Activated CD4-positive, alpha-beta T cell treated with anti-CD3 and anti-CD28 coated beads for 1 hour (primary cell): Measurements from ENCODE around the gene SKI.

Source experiments
- DNase-seq: peaks from one replicate; pipeline ENCODE4 v3.0.0-alpha.2; 2020

The SKI gene

DNA sequence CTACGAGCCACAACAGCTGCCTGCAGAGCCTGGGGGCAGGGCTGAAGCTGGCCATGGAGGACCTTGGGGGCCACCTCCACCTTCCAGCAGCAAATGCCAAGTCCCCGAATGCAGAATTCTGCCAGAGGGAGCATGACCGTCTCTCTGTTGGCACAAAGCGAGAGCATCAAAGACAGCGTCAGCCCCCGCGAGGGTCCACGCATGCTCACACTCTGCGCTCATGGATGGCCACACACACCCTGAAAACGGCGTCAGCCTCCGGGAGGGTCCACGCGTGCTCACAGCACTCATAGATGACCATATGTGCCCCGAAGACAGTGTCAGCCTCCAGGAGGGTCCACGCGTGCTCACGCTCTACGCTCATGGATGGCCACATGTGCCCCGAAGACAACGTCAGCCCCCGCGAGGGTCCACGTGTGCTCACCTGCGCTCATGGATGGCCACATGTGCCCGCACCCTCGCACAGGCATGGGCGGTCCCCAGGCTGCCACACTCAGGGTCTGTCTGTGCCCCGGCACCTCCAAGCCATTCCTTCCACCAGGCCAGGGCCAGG, 116.7 kb downstream of the SKI start:
- DNase-seq = no peak

GRCh38 chr1:2345297-2346075, 117.4 kb downstream of the SKI start:
- DNase-seq = no peak

DNA sequence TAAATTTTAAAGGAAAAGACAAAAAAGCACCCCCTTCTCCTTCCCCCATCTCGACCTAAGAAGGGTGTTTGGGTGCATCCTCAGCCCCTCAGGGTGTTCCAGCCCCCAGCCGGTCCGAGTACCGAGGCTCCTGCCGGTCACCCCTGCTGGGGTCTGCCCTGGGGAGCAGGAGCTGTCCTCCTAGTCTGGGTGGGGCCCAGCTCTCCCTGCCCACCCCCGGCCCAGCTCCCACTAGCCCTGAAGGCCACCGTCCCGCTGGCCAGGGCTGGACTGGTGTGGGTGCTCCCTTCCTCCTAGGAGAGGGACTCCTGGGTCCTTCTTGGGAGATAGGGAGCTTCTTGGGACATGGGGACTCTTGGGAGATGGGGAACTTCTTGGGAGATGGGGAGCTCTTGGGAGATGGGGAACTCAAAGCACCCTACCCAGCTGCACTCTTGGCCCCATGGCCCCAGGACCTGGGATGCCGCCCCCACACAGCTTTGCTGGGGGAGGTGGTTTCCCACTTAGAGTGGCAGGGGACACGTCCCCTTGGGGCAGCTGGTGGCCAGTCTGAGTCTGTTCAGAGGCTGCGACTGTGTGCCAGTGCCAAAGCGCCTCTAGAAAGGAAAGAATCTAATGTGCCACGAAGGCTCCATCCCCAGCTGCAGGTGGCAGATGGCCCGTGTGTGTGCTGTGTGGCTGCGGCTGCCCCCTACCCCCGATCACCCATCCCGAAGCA, 118.7 kb downstream of the SKI start:
- DNase-seq = no peak

- no peak for DNase-seq
Measured at GRCh38 chr1:2347409-2347785, 119.3 kb downstream of the SKI start.

GRCh38 chr1:2347896-2348295, 119.8 kb downstream of the SKI start:
- no peak for DNase-seq

DNA sequence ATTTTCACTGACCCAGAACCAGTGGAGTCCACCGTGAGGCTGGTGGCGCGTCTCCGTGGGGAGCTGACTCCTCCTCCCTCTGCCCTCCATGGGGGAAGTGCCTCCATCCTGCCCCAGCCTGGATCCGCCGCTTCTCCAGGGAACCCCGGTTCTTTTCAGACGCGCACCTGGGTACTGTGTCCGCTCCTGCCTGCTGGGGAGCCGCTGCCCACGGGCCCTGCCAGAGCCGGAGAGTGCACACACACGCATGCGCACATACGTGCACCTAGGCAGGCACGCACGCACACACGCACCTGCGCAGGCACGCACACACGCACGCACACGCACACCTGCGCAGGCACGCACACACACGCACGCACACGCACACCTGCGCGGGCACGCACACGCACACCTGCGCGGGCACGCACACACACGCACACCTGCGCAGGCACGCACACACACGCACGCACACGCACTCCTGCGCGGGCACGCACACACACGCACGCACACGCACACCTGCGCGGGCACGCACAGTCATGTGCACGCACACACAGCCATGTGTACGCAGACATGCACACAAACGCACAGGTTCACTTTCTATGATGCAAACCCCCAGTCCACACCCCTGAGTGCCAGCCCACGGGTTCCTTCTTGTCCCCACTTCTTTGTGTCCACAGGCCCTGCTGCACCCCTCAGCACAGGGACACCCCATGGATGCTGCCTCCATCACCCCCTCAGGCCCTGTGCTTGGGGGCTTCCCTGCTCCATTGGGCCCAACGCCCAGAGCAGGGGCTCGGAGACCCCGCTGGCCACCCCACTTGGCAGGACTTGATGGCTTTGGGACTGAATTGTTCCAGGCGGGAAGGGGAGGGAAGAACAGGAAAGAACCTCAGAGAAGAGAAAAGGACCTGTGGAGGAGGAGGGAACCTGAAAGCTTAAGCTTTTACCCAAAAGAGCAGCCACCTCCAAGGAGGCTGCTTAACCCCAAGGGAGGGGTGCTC, 120.5 kb downstream of the SKI start:
- DNase-seq = no peak

DNA sequence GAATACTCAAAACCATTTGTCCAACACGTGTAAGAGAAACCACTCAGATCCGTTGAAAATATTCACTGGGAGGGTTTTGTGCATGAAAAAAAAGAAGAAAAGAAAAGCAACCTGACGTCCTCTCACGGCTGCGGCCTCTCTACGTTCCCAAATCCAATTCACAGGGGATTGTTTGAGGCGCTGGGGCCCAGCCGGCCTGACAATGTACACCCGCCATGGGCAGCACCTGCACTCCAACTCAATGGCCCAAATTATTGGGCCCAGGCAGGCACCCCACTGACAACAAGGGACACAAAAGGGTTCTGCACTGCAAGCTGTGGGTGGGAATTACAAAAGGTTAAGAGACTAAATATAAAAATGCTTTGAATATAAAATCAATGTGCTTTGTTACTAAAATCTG, 121.7 kb downstream of the SKI start:
- DNase-seq = no peak

GRCh38 chr1:2350501-2350900, 122.4 kb downstream of the SKI start:
- no peak for DNase-seq

DNA sequence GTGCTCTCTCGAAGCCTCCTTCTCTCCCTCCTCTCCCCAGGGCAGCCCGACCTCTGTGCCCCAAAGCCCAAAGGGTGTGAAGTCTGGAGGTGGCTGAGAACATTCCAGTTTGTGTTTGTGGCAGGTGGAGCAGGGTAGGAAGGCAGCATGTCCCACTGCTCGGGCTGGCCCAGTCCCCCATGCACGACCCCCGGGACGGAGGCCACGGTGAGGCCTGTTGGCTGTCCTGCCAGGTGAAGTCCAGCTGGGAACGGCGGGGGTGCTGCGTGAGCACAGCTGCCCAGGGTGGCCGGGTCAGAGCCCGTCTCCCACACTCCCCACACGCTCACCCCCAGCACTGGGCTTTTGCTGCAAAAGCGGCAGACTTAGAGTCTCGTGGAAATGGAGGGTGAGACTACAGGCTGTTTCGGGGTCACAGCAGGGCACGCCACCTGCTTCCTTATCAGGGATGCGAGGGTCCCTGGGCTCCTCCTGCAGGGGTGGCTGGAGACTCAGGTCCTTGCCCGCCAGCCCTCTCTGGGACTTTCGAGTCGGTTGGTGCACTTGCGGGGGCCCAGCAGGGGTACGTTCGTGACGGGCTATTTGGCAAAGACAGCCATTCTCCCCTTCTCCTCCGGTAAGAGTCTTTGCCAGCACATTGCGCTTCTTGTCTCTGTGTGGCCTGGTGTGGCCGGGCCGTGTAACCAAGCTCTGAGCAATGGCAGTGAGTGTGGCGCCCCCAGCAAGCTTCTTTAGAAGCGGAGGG, 123.0 kb downstream of the SKI start:
- no peak for DNase-seq

GRCh38 chr1:2351723-2352122, 123.6 kb downstream of the SKI start:
- DNase-seq = no peak

DNA sequence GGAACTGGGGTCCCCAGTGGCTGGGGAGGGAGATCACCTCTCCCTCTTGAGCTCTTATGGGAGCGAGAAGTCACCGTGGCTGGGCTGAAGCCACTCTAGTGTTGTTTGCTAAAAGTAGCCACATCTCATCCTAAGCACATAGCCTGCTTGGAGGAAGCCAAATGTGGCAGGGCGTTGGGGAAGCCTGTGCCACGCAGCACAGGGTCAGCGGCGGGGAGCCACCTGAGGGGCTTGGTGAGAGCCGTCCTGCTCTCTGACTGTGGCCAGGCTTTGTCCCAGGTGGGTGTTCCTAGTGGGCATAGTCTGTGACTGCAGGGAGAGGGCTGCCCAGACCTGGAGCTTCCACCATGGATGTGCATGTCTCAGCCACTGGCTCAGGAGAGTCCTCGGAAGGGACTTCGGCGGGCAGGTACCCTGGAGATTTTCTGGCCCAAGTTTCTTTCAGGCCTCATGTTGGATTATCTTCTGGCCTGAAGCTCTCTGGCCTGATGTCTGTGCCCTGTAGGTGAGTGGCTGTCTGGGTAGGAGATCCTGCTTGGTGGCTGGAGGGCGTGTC, 124.3 kb downstream of the SKI start:
- no peak for DNase-seq

DNA sequence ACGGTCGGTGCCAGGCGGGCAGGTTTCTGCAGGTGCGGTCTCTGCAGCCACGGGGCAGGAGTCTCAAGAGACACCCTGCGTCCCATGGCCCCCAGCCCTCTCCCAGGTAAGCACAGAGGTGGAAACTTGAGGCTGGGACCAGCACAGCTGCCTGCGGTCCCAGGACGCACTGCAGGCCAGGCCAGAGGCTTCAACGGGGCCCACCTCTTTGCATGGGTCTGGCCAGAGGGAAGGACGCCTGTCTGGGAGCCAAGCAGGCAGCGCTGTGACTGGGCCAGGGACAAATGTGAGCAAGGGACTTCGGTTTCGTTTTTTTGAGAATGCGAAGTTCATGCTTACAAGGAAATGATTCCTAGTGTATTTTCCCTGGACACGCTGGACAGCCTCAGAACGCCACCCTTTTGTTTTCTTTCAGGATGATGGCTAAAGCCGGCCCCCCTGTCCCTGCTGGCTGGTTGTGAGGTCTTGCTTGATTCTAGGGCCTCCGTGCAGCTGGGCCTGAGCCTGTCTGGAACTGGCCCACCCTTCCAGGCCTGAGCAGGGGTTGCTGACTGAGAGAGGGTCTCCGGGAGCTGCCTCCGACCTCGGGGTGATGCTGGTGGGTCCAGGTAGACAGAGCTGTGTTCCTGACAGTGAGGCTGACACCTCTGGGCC, 124.9 kb downstream of the SKI start:
- DNase-seq = no peak

DNA sequence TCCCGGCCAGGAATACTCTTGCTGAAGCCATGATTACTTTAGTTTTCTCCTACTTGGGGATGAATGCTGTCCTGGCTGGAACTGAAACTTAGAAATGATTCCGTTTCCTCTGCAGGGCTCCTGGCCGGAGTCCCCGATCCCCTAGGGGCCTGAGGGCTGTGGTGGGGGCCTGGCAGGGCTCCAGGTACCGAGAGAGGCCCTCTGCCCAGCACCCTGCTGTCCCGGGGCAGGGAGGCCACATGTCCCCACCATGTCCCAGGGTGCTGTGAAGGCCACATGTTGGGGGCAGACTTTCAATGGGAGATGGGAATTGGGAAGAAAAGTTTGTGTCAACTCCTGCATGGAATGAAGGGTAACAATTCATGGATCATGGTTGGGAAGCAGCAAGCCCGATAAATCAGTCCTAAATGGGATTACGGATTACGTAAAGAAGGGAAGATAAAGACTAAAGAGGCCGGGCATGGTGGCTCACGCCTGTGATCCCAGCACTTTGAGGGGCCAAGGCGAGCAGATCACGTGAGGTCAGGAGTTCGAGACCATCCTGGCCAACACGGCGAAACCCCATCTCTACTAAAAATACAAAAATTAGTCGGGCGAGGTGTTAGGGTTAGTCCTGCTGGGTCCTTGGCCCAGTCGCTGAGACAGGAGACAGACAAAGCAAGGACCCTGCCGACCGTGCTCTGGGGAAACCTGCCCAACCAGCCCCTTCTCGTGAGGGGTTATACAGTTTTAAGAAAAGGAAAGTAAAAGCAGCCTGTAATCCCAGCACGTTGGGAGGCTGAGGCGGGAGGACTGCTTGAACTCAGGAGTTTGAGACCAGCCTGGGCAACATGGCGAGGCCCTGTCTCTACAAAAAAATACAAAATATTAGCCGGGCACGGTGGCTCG, 125.7 kb downstream of the SKI start:
- no peak for DNase-seq

- no peak for DNase-seq
Measured at GRCh38 chr1:2354511-2355372, 126.6 kb downstream of the SKI start.

GRCh38 chr1:2355373-2356261, 127.5 kb downstream of the SKI start:
- no peak for DNase-seq

DNA sequence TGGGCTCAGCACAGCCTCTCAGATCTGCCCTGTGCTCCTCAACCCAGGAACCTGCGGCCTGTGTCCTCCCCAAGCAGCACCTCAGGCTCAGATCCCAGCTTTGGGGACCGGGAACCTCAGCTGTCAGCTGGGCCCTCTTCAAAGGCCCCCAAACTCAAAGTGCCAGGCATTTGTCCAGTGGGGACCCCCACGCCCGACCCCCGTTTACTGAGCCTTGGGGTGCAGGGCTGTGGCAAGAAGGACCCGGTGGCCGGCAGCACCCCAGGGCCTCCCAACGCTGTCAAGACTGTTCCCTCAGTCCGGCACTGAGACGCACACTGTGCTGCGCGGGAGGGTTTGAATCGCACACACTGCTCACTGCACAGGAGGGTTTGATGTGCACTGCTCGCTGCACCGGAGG, 128.3 kb downstream of the SKI start:
- DNase-seq = no peak

DNA sequence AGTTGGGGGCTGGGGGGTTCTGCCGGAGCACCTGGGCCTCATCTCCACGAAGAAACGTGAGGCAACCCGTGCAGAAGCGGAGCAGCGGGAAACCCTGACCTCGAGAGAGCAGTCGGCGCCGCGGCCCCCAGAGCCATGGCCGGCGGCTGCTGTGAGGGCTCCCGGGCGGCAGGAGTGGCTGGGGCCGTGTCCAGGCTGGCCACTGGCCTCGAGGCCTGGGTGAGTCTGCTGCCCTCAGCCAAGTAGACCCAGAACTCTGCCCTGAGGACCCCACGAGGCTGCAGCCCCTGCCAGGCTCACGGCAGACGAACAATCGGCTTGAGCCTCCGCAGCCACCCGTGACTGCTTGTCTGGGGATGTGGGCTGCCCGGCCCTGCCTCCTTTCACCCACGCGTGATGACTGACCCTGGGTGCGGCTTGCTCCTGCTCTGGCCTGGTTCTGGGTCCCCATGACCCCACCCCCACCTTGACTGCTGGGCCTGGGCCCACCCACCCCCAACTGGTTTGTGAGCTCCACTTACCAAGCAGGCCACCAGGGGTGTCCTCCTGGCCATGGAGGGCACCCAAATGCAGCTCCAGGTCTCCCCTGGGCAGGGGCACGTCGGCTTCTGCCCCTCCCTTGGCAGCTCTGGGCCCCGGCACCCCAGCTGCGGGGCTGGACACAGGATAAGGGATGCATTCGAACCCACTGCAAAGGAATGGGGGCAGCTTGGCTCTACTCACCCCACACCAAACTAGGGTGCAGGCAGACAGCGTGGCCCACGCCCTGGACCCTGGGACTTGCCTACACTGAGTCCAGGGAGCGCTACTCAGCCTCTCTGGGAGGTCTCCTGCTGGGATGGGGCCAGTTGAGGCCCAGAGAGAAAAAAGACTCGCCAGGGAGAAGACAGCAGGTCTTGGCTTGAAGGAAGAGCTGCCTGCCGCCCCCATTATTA, 129.1 kb downstream of the SKI start:
- DNase-seq = no peak
